C1 segment of cervical spinal cord (tissue), 14 donors: ENCODE measurements around the gene PRKCA.

ENCODE experiments used
- DNase-seq, 14 donors: peaks; one replicate each; lab custom pipeline; 2025; lab: John Stamatoyannopoulos, UW

Gene PRKCA

DNA sequence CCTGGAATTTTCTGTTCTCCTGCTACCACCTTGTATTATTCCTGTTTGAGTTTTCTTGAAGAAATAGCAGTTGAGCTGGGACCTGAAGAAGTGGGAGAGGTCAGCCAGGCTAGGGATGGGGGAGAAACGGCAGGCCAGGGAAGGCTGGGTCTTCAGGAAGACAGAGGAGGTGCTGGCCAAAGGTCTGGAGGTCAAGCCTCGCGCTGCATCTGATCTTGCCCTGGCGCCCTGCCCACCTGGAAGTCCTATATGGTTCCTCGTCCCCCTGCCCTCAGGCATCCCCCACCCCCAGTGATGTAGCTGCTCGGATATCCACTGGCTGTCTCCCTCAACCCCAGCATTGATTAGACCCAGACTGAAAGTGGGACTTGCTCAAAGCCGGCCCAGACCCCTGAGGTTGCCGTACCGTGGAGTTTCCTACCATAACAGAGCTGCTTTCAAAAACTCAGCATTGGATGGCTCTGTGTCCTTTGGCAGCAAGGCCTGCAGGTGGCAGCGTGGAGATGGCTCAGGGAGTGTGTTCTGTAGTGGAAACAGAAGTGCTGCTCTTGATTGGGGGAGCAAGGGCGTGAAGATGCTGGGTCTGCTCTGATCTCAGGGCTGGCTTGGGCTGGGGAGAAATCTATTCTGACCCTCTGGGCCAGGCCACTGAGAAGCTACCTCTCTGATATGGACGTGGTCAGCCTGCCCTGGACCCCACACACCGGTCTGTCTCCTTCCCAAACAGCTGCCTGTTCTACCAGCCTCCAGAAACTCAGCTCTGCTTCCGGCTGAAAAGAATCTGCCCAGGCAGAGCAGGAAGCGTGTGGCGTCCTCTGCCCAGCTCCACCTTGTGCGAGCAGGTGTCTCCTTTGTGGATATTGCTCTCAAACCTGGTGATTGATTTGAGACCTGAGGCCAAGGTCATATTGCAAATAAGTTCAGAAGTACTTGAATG lies 425.5 kb downstream of the PRKCA start:
- peak in 10 of 14 donors; percentile 5 to 51 (median 28) for DNase-seq

DNA sequence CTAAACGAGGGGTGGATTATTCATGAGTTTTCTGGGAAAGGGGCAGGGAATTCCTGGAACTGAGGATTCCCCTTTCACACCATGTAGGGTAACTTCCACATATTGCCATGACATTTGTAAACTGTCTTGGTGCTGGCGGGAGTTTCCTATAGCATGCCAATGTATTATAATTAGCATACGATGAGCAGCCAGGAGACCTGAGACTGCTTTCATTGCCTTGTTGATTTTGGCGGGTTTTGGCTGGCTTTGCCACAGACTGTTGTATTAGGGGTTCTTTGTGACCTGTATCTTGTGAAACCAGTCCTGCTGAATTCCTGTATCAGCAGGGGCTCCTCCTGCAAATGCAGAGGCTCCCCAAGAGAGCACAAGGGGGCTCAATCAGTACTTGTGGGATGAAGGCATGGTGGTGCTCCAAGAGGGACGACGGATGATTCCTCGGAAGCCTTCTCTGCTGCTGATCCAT lies 428.1 kb downstream of the PRKCA start:
- DNase-seq = no peak

DNA sequence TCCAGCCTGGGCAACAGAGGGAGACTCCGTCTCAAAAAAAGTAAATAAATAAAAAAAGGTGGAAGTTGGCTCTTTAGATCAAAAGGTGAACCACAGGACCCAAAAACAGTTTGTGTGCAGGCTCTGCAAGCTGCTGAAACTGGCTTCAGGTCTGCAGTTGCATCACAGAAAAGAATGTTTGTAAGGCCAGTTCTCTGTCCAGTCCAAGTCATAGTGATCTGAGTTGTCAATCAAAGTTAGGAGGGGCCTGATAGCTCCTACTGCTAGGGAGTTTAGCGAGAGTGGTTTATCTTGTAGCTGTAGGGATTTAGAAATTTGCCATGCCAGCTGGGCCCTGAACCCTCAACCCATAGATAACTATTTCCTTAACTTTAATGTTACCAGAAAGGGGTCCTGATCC lies 431.3 kb downstream of the PRKCA start:
- no peak for DNase-seq

GRCh38 chr17:66734186-66734943 lies 432.0 kb downstream of the PRKCA start:
- DNase-seq = no peak

- DNase-seq = peak in 7 of 14 donors; percentile 8 to 56 (median 27)
These were observed 435.1 kb downstream of the PRKCA start for GRCh38 chr17:66737524-66737923.

DNA sequence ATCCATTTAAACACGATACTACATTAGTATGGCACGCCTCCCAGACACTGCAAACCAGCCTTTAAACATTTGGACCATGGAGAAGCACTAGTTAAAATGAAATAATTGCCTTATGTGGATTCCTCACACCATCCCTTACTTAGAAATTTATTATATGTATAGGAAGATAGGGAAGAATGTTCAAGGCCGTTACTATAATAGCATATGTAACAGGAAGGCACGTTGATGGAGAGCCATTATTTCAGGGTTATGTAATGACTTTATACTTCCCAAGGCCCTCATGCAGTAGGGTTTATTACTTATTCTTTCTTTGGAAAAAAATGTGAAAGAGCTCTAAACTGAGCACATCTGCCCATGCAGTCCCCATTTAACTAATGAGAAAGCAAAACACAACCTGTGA lies 435.9 kb downstream of the PRKCA start:
- DNase-seq = no peak

DNA sequence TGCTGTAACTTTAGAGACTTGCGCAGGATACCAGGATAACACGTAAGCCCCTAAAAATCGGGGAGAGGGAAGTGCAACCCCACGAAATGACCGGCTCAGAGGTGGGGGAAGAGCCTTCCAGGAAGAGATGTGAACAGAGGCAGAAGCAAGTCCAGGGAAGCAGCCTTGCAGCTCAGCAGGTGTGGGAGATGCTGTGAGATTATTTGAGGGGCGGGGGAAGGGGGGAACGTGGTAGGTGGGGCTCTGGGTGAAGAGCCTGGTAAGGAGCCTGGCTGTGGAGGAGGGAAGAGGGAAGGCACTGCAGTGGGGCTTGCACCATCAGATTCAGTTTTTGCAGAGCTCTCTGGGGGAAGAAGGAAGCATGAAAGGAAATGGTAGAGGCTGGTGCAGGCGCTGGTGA lies 437.1 kb downstream of the PRKCA start:
- no peak for DNase-seq

GRCh38 chr17:66740226-66740625 lies 437.8 kb downstream of the PRKCA start:
- DNase-seq = no peak

DNA sequence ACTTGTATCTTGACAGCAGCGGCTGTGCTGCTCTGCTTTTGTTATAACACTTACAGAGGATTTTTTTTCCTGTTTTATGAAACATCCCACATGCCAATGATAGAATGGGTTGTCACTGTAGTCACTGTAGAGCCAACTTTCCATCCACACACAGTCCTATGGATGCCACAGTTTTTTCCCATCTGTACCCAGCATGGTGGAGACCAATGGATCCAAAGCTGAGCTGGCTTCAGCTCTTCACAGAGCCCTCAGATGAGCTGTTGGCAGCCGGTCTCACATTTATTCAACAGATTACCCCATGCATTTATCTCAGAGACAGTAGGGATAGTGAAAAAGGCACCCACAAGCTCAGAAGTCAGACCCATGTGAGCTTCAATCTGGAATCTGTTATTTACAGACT lies 441.1 kb downstream of the PRKCA start:
- DNase-seq = no peak

GRCh38 chr17:66746736-66747135 lies 444.3 kb downstream of the PRKCA start:
- peak in 2 of 14 donors; percentile 5 to 17 for DNase-seq

- peak in 1 of 14 donors; percentile 10 for DNase-seq
These were observed 445.3 kb downstream of the PRKCA start for GRCh38 chr17:66747578-66748275.

GRCh38 chr17:66748578-66748977 lies 446.2 kb downstream of the PRKCA start:
- DNase-seq = no peak

DNA sequence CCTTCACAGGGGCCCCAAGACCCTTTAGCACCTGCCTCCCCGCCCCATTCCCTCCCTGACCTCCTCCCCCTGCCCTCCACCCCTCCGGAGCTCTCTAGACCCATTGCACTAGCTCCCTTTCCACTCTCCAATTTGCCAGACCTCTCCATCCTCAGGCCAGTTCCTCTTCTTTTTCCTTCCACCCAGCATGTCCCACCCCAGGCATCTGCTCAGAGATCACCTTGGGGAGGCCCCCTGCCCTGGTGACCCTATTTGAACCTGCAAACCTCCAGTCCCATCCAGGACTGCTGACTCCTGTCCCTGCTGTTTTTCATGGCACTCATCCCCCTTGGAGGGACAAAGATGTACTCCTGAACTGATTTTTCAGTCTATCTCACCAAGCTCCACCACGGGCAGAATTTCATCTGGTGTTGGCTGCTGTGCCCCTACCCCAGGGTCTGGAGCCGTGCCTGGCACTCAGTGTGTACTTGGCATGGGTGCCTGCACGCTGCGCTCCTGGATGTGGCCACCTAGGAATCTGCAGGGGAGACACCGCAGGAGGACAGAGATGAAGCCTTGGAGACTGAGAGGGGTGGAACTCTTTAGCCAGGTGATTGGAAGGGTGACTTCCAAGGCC lies 446.9 kb downstream of the PRKCA start:
- DNase-seq = no peak

DNA sequence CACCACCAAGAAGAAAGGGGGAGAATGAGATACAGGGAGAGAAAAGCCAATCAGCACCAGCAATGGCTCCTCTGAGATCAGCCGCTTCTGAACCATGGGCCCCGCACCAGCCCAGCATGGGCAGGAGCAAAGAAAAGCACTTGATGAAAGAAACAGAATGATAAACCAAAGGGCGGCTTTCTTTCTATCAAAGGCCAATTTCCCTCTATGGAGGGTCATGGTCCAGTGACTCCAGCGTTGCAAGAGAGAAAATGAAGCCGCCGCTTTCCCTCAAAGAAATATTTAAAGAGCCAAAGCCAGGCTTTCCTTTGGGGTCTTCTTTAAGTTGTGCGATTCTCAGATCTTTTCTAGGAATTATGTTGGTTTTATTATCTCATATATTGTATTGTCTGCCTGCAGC lies 447.7 kb downstream of the PRKCA start:
- DNase-seq = no peak

GRCh38 chr17:66750781-66751543 lies 448.5 kb downstream of the PRKCA start:
- DNase-seq = no peak

DNA sequence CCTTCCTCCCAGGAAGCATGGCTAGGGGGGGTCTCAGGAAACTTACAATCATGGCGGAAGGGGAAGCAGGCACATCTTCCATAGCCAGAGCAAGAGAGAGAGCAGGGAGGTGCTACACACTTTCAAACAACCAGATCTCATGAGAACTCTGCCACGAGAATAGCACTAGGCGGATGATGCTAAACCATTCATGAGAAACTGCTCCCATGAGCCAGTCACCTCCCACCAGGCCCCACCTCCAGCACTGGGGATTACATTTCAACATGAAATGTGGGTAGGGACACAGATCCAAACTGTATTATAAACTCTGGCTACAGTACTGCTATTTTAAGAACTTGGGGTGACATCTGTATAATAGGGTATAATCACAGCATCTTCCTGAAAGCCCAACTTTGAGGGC lies 449.4 kb downstream of the PRKCA start:
- no peak for DNase-seq

DNA sequence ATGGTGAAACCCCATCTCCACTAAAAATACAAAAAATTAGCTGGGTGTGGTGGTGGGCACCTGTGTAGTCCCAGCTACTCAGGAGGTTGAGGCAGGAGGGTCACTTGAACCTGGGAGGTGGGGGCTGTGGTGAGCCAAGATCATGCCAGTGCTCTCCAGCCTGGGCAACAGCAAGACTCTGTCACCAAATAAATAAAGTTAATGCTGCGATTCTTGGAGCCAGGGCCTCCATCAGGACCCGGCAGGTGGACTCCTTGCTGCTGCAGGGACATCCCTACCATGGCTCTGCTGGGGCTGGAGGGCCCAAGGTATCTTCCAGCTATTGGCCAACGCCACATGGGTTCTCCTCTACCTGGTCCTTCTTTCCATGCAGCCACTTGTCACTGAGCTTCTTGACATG lies 450.0 kb downstream of the PRKCA start:
- no peak for DNase-seq

DNA sequence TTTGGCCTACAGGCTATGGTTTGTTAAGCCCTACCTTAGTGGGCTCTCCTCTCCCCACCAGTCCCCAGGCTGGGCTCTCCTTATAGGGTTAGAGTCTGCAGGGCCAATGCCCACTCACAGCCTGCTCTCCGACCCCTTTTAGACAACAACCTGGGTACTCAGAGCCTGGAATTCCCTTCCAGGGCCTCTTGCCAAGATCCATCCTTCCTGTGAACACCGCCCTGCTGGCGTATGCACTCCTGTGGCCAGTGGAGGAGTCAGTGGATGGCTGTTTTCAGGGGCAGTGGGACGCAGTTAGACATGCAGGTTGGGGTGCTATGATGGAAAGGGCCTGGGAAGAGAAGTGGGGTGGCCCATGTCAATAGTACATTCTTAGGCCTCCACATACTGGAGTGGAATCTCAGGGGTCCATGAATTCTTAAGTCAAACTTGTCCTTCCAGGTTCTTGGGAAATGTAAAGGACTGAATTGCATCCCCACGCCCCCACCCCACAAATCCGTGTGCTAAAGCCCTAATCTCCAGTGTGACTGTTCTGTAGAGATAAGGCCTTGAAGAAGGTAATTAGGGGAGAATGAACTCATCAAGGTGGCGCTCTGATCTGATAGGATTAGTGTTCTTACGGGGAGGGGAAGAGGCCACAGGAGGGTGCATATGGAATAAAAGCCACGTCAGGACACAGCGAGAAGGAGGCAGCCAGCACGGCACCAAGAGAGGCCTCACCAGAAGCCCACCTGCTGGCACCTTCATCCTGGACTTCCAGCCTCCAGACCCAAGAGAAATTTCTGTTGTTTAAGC lies 450.9 kb downstream of the PRKCA start:
- no peak for DNase-seq

DNA sequence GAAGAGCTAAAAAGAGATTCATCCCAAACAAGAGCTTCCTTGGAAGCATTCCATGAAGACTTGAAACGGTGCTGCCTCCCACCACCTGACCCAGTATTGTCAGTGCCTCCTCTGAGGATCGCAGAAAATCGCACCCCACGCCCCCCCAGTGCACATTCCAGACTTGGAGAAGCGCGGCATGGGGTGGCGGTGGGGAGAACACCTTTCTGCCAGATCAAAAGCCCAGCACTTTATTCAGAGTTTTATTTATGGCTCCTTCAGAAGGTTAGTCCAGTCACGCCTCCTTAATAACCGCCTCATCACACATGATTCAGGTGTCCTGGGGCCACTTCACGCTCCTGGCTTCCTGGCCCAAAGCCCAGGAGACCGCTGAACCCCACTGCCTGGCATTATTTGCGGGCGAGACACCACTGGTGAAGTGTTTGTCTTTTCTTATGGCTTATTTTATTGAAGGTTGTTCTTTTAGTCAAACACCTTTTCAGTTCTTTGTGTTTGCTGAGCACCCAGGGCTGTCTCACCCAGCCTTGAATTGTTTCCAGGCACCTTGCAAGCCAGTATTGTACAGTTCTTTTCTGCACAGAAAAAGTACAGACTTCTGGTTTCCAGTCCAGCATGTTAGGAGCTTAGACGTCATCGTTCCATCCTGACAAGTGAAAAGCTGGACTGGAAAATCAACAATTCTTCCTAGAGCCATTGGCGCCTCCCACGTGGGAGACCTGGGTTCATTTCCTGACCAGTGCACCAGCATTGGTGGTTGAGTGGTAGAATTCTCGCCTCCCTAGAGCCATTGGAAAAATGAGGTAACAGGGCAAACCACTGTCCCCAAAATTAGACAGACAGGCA lies 452.9 kb downstream of the PRKCA start:
- no peak for DNase-seq
